Lower leg skin (tissue), 3 donors: ENCODE results near the gene PTCH1.

Source experiments
- CTCF ChIP-seq, 3 donors: fragments of 450-650 bp; IDR thresholded peaks; one replicate each; pipeline ENCODE4 v1.5.1; 2016; ENCODE audit warnings: antibody characterized with exemption in 3 of 3, mild to moderate bottlenecking in 3 of 3, moderate library complexity in 2 of 3
- POLR2A ChIP-seq, 2 donors: fragments of 450-650 bp; IDR thresholded peaks; one replicate each; pipeline ENCODE4 v1.6.1; 2016 to 2017; ENCODE audit warnings: antibody characterized with exemption in 2 of 2, mild to moderate bottlenecking in 1 of 2, moderate library complexity in 1 of 2

GRCh38 chr9:95495961-95496360, 20.8 kb downstream of the PTCH1 start:
- TF ChIP-seq CTCF (IDR thresholded peaks at IDR 0.05) (no peak), POLR2A (IDR thresholded peaks at IDR 0.05) (no peak)
